SU-DHL-6 (cell line): ENCODE results near the gene C1orf21.

Experiments
- H2AFZ ChIP-seq: fragments of 200-600 bp; sonication (generic); 2 replicates; pipeline ENCODE4 v1.6.1; 2014; ENCODE audit warnings: low read depth, mild to moderate bottlenecking, moderate library complexity, mixed read lengths, antibody characterized with exemption, low read length; ENCODE audit not compliant: severe bottlenecking
- H3F3A ChIP-seq: fragments of 200-600 bp; shearing (Covaris generic); 2 replicates; pipeline ENCODE4 v1.6.0; 2016; ENCODE audit warnings: antibody characterized with exemption, mild to moderate bottlenecking; ENCODE audit not compliant: insufficient read depth
- H3K27ac ChIP-seq: fragments of 200-600 bp; sonication (generic); 2 replicates; pipeline ENCODE4 v1.5.1; 2016; ENCODE audit warnings: low read depth, mild to moderate bottlenecking, low read length, moderate library complexity, mixed read lengths
- H3K27me3 ChIP-seq: fragments of 200-600 bp; sonication (generic), shearing (Covaris generic); 2 replicates; pipeline ENCODE4 v1.6.0; 2014; ENCODE audit warnings: mild to moderate bottlenecking, low read length
- H3K36me3 ChIP-seq: fragments of 200-600 bp; sonication (generic); 2 replicates; pipeline ENCODE4 v1.6.1; 2014; ENCODE audit warnings: mild to moderate bottlenecking, low read length, mixed read lengths
- H3K4me2 ChIP-seq: fragments of 300-600, 200-600 bp; shearing (Covaris generic), sonication (generic); 2 replicates; pipeline ENCODE4 v1.6.0; 2014; ENCODE audit warnings: low read length, low read depth, mild to moderate bottlenecking; ENCODE audit not compliant: poor library complexity, severe bottlenecking
- H3K4me3 ChIP-seq: fragments of 200-600 bp; sonication (generic); 2 replicates; pipeline ENCODE4 v1.5.1; 2014; ENCODE audit warnings: antibody characterized with exemption, low read length, mild to moderate bottlenecking, mixed read lengths; ENCODE audit not compliant: insufficient read depth, poor library complexity, severe bottlenecking
- H3K79me2 ChIP-seq: fragments of 200-600 bp; sonication (generic); 2 replicates; pipeline ENCODE4 v1.6.1; 2014; ENCODE audit warnings: mild to moderate bottlenecking, low read length, moderate library complexity; ENCODE audit not compliant: insufficient read depth
- H3K9ac ChIP-seq: fragments of 200-600 bp; sonication (generic); 2 replicates; pipeline ENCODE4 v1.7.0; 2014; ENCODE audit warnings: mild to moderate bottlenecking, low read length
- H3K9me2 ChIP-seq: fragments of 200-600 bp; sonication (generic); replicated peaks from 2 replicates; pipeline ENCODE4 v1.6.1; 2014; ENCODE audit warnings: low read length; ENCODE audit not compliant: insufficient read depth
- H3K9me3 ChIP-seq: fragments of 200-600 bp; sonication (generic); 2 replicates; pipeline ENCODE4 v1.6.1; 2014; ENCODE audit warnings: low read length, mixed read lengths; ENCODE audit not compliant: insufficient read depth
- H4K20me1 ChIP-seq: fragments of 200-600 bp; sonication (generic); 2 replicates; pipeline ENCODE4 v1.6.1; 2014; ENCODE audit warnings: low read depth, mild to moderate bottlenecking, antibody characterized with exemption, low read length, moderate library complexity, mixed read lengths
- CTCF ChIP-seq: fragments of 200-600 bp; sonication (generic); IDR thresholded peaks from one replicate; pipeline ENCODE4 v1.5.1; 2017; ENCODE audit warnings: antibody characterized with exemption, mild to moderate bottlenecking, low read length, moderate library complexity; ENCODE audit not compliant: insufficient read depth, poor library complexity, severe bottlenecking
- EZH2phosphoT487 ChIP-seq: fragments of 200-600 bp; sonication (generic), shearing (Covaris generic); conservative IDR thresholded peaks from 2 replicates; pipeline ENCODE4 v1.6.1; 2018; ENCODE audit warnings: mild to moderate bottlenecking, antibody characterized with exemption, low read length, moderate library complexity, mixed read lengths

Gene C1orf21

GRCh38 chr1:184437291-184437690 lies 50.5 kb downstream of the C1orf21 start:
- Histone ChIP-seq H3K9me3 (no peaks in the 10 kb centered on the region), H3K4me3 (no peak overlapping the region), H3K9ac (no peak overlapping the region), H3K4me2 (no peak overlapping the region), H3K27me3 (no peaks in the 10 kb centered on the region), H3K36me3 (no peaks in the 10 kb centered on the region), H4K20me1 (no peaks in the 10 kb centered on the region), H3K79me2 (no peaks in the 10 kb centered on the region), H2AFZ (no peak overlapping the region), H3K9me2 (no peaks in the 10 kb centered on the region), H3K27ac (no peak overlapping the region), H3F3A (no peaks in the 10 kb centered on the region)
- TF ChIP-seq EZH2phosphoT487 (no peak), CTCF (no peak)

- H3K4me2 ChIP-seq = no peak overlapping the region
- H3K4me3 ChIP-seq = no peak overlapping the region
- H3K9me2 ChIP-seq = no peaks in the 10 kb centered on the region
- no peaks in the 10 kb centered on the region for H3K36me3 ChIP-seq
- H3K9ac ChIP-seq = no peak overlapping the region
- H3F3A ChIP-seq = no peaks in the 10 kb centered on the region
- no peak overlapping the region for H3K27ac ChIP-seq
- no peak for TF ChIP-seq EZH2phosphoT487
- TF ChIP-seq CTCF = no peak
- H3K79me2 ChIP-seq = no peaks in the 10 kb centered on the region
- H3K9me3 ChIP-seq = no peaks in the 10 kb centered on the region
- H4K20me1 ChIP-seq = no peaks in the 10 kb centered on the region
- no peaks in the 10 kb centered on the region for H3K27me3 ChIP-seq
- no peak overlapping the region for H2AFZ ChIP-seq
These were observed 51.5 kb downstream of the C1orf21 start for GRCh38 chr1:184438363-184438762.

- TF ChIP-seq EZH2phosphoT487 = no peak
- no peak for TF ChIP-seq CTCF
- no peak overlapping the region for H3K9ac ChIP-seq
- H3K27ac ChIP-seq = no peak overlapping the region
- no peak overlapping the region for H3K4me3 ChIP-seq
- no peak overlapping the region for H3K4me2 ChIP-seq
- H3F3A ChIP-seq = no peaks in the 10 kb centered on the region
- H2AFZ ChIP-seq = no peak overlapping the region
- no peaks in the 10 kb centered on the region for H3K79me2 ChIP-seq
- no peaks in the 10 kb centered on the region for H3K9me3 ChIP-seq
- H4K20me1 ChIP-seq = no peaks in the 10 kb centered on the region
- no peaks in the 10 kb centered on the region for H3K27me3 ChIP-seq
- H3K36me3 ChIP-seq = no peaks in the 10 kb centered on the region
- no peaks in the 10 kb centered on the region for H3K9me2 ChIP-seq
These were observed 55.4 kb downstream of the C1orf21 start for GRCh38 chr1:184442260-184442659.
